Suprapubic skin (tissue), 4 donors: ENCODE results near the gene WDR6.

Source experiments
- CTCF ChIP-seq, 2 donors: fragments of 200-600 bp in 1 of 2; fragments of 450-650 bp in 1 of 2; sonication (generic) in 1 of 2; IDR thresholded peaks; one replicate each; pipeline ENCODE4 v1.5.1; 2016 to 2019; ENCODE audit warnings: antibody characterized with exemption in 2 of 2, mild to moderate bottlenecking in 1 of 2, moderate library complexity in 1 of 2
- POLR2A ChIP-seq, 2 donors: fragments of 450-650 bp; IDR thresholded peaks; one replicate each; pipeline ENCODE4 v1.6.1; 2017; ENCODE audit warnings: antibody characterized with exemption in 2 of 2, mild to moderate bottlenecking in 2 of 2, moderate library complexity in 2 of 2
- POLR2AphosphoS5 ChIP-seq, 3 donors: sonication (generic); formaldehyde crosslinking; IDR thresholded peaks; one replicate each; pipeline ENCODE4 v1.6.1; 2017; ENCODE audit warnings: antibody characterized with exemption in 3 of 3

GRCh38 chr3:49018707-49019006 is 11.5 kb downstream of the WDR6 start:
- no peak for TF ChIP-seq CTCF (IDR thresholded peaks at IDR 0.05)
- TF ChIP-seq POLR2A (IDR thresholded peaks at IDR 0.05) = no peak
- no peak for TF ChIP-seq POLR2AphosphoS5 (IDR thresholded peaks at IDR 0.05)
